HG03064 (cell line): ENCODE data around the gene SYNGR2.

Experiments
- ATAC-seq: cut with Tn5 transposase; IDR thresholded peaks from one replicate; pipeline ENCODE4 v1.9.1; 2021; ENCODE audit warnings: low read depth; ENCODE audit not compliant: unreplicated experiment

Gene SYNGR2

DNA sequence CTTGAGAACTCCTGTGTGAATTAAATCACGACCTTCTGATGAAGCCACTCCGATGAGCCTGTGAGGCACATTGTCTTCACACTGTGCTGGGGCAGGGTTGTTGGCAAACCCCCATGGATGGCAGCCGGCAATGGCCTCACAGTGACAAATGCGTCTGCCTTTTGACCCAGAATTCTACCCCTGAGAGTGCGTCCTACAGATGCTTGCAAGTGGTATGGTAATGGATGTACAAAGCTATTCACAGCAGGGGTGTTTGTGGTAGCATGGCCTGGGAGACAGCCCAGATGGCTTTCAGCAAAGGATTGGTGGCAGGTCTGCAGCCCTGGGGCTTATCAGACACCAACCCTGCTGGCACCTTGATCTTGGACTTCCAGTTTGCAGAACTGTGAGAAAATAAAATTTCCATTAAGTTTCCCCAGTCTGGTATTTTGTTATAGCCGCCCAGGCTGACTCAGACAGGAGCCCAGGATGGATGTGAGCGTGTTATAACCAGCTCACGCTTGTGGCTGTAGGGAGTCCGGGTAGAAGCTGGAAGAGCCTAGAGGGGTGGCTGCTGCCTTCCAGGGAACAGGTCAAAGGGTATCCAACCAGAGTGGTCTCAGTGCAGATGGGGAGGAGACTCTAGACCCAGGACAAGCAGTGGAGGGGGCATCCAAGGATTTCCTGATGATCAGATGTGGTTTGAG lies 28.9 kb downstream of the SYNGR2 start:
- no peak for ATAC-seq

DNA sequence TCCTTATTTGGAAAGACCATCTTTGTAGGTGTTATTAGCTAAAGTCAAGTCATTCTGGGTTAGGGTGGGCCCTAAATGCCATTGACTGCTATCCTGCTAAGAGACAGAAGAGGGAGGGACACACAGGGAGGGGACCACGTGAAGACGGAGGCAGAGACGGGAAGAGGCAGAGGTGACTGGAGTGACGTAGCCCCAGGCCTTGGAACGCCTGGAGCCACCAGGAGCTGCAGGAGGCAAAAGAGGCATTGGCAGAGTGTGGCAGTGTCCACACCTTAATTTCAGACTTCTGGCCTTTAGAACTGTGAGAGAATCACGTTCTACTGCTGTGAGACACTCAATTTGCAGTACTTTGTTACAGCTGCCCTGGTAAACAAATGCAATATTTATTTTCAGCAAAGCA lies 32.1 kb downstream of the SYNGR2 start:
- ATAC-seq, result no peak

DNA sequence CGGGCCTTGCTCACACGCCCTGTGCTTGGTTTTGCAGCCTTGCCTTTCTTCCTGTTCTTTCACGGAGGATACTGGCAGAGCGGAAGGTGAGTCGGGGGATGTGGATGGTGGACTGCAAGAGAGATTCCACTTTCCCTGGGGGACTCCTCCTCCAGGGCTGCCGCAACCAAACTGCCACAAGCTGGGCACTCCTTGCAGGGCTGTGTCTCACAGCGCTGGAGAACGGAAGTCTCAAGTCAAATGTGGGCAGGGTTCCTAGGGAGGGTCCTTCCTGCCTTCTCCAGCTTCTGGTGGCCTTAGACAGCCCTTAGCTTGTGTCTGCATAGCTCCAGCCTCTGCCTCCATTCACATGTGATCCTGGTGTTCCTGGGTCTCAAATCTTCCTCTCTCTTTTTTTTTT lies 34.3 kb downstream of the SYNGR2 start:
- ATAC-seq, result no peak

DNA sequence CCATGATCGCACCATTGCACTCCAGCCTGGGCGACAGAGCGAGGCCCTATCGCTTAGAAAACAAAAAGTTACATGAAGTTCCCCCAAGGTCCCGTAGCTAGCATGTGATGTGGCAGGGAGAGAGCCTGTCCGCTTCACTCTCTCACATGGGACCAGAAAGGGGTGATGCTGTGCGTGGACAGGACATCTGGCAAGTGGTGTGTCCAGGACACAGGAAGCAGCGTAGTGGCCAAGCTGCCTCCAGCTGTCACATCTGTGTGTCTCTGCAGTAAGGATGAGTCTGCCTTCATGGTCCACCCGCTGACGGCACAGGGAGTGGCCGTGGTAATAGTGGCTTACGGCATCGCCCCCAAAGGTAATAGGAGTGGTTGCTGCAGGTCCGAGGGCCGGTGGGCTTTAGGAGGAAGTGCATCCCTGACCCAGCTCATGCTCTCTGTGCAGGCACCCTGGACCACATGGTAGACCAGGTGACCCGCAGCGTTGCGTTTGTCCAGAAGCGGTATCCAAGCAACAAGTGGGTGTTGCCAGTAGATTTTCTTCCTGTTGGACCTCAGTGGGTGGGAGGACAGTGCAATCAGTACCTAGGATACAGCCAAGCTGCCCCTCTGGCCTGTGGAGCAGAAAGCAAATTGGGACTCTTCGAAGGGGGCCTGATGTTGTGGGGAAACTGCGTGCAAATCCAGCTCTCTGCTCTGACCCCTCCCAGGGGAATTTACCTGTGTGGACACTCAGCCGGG lies 36.2 kb downstream of the SYNGR2 start:
- ATAC-seq, result no peak

DNA sequence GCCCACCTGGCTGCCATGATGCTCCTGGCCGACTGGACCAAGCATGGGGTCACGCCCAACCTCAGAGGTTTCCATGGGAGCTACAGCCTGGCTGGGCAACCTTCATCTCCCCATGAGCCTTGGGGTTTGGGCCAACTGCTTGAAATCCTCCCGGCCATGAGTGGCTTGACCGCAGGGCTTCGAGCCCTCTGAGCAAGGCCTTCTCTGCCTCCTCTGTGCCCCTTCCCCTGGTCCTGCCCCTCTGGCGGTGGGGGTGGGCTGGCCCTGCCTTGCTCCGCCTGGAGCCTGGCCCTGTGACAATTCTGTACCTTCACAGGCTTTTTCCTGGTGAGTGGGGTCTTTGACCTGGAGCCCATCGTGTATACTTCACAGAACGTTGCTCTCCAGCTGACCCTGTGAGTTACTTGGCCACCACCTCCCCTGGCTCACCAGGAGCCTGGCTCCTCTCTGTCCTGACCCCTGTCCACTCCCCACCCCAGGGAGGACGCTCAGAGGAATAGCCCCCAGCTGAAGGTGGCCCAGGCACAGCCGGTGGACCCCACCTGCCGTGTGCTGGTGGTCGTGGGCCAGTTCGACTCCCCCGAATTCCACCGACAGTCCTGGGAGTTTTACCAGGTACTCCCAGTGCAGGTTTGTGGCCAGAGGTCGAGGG lies 36.9 kb downstream of the SYNGR2 start:
- ATAC-seq, result no peak

DNA sequence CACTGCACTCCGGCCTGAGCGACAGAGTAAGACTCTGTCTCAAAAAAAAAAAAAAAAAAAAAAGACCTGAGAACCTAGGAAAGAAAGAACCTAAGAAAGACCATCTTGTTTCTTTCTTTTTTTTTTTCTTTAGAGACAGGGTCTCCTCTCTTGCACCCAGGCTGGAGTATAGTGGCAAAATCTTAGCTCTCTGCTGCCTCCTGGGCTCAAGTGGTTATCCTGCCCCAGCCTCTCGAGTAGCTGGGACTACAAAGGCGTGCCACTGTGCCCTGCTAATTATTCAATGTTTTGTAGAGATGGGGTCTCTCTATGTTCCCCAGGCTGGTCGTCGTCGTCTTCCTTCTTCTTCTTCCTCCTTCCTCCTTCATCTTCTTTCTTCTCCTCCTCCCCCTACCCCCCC lies 37.9 kb downstream of the SYNGR2 start:
- no peak for ATAC-seq

DNA sequence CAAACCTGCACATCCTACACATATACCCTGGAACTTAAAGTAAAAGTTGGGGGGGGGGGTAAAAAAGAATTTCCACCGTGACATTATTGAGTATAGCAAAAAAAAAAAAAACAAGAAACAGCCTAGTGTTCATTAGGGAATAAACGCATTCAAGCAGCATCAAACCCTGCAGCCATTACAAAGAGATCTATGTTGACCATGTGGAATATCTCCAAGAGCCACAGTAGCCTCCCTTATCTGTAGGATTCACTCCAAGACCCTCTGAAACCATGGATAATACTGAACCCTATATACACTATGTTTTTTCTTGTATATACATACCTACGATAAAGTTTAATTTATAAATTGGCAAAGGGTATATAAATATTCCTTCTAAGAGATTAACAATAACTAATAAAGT lies 40.1 kb downstream of the SYNGR2 start:
- ATAC-seq, result no peak

DNA sequence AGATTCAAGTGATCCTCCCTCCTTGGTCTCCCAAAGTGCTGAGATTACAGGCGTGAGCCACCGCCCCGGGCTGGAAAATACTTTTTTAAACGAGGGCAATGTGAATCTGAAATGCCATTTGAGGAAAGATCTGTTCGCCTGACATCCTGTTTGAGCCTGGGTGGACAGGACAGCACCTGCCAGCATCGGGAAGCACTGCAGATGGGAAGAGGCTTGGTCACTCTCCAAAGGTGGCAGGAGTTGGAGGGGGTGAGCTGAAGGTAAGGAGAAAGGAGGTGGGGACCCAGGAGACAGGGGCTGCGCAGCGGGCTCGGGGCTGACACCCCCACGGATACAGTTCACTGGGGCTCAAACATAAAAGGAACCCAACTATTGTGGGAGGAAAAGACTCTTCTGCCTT lies 41.7 kb downstream of the SYNGR2 start:
- no peak for ATAC-seq

DNA sequence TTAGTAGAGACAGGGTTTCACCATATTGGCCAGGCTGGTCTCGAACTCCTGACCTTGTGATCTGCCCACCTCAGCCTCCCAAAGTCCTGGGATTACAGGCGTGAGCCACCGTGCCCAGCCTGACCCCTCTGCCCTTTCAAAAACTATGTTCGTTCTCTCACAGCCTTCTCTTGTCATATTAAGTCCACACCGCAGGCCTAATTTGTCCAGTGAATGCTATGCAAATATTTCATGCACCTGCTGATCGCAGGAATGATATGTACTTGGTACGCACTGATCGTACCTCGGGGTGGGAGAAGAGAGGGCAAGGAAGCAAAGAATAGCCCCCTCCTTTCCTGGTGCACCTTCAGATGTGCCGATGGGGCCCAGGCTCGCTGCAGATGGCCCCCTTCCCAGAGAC lies 42.7 kb downstream of the SYNGR2 start:
- no peak for ATAC-seq

DNA sequence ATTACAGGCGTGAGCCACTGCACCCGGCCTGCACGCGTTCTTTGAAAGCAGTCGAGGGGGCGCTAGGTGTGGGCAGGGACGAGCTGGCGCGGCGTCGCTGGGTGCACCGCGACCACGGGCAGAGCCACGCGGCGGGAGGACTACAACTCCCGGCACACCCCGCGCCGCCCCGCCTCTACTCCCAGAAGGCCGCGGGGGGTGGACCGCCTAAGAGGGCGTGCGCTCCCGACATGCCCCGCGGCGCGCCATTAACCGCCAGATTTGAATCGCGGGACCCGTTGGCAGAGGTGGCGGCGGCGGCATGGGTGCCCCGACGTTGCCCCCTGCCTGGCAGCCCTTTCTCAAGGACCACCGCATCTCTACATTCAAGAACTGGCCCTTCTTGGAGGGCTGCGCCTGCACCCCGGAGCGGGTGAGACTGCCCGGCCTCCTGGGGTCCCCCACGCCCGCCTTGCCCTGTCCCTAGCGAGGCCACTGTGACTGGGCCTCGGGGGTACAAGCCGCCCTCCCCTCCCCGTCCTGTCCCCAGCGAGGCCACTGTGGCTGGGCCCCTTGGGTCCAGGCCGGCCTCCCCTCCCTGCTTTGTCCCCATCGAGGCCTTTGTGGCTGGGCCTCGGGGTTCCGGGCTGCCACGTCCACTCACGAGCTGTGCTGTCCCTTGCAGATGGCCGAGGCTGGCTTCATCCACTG lies 45.8 kb downstream of the SYNGR2 start, which contains the start of gene BIRC5:
TSS of gene BIRC5 (plus strand) at position 238 of the 690 bp plus-strand sequence. CDS start at position 302, 64 bp downstream.
- ATAC-seq, result peak; percentile 72

DNA sequence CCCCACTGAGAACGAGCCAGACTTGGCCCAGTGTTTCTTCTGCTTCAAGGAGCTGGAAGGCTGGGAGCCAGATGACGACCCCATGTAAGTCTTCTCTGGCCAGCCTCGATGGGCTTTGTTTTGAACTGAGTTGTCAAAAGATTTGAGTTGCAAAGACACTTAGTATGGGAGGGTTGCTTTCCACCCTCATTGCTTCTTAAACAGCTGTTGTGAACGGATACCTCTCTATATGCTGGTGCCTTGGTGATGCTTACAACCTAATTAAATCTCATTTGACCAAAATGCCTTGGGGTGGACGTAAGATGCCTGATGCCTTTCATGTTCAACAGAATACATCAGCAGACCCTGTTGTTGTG lies 46.3 kb downstream of the SYNGR2 start:
- ATAC-seq, result no peak

DNA sequence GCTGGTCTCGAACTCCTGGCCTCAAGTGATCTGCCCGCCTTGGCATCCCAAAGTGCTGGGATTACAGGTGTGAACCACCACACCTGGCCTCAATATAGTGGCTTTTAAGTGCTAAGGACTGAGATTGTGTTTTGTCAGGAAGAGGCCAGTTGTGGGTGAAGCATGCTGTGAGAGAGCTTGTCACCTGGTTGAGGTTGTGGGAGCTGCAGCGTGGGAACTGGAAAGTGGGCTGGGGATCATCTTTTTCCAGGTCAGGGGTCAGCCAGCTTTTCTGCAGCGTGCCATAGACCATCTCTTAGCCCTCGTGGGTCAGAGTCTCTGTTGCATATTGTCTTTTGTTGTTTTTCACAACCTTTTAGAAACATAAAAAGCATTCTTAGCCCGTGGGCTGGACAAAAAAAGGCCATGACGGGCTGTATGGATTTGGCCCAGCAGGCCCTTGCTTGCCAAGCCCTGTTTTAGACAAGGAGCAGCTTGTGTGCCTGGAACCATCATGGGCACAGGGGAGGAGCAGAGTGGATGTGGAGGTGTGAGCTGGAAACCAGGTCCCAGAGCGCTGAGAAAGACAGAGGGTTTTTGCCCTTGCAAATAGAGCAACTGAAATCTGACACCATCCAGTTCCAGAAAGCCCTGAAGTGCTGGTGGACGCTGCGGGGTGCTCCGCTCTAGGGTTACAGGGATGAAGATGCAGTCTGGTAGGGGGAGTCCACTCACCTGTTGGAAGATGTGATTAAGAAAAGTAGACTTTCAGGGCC lies 51.2 kb downstream of the SYNGR2 start:
- ATAC-seq, result no peak
